Measurements from ENCODE around the gene TMEM151B.
"Not testable (repeated sequence)": the region's sequence is repeated elsewhere in the genome, so short reads cannot be mapped to it uniquely, and the experiment has no call there.

Gene TMEM151B

GRCh38 chr6:44301782-44302564 is 31.7 kb downstream of the TMEM151B start:
- in situ Hi-C loops (cut with MboI; ENCODE audit: low sequenced_read_pairs), result no loop called here

- in situ Hi-C loops (cut with MboI; ENCODE audit: low sequenced_read_pairs), result no loop called here
These were observed 32.6 kb downstream of the TMEM151B start for GRCh38 chr6:44302856-44303255.

GRCh38 chr6:44303842-44304241 is 33.6 kb downstream of the TMEM151B start:
- in situ Hi-C loops (cut with MboI; ENCODE audit: low sequenced_read_pairs), result no loop called here

- in situ Hi-C loops (cut with MboI; ENCODE audit: low sequenced_read_pairs), result no loop called here
These were observed 34.3 kb downstream of the TMEM151B start for GRCh38 chr6:44304282-44305199.

GRCh38 chr6:44305200-44305725 is 35.0 kb downstream of the TMEM151B start:
- in situ Hi-C loops (cut with MboI; ENCODE audit: low sequenced_read_pairs), result no loop called here

- in situ Hi-C loops (cut with MboI; ENCODE audit: low sequenced_read_pairs), result no loop called here
These were observed 36.5 kb downstream of the TMEM151B start for GRCh38 chr6:44306710-44307109.

GRCh38 chr6:44307217-44307616 is 37.0 kb downstream of the TMEM151B start:
- in situ Hi-C loops (cut with MboI; ENCODE audit: low sequenced_read_pairs), result no loop called here

GRCh38 chr6:44309092-44309491 is 38.8 kb downstream of the TMEM151B start:
- in situ Hi-C loops (cut with MboI; ENCODE audit: low sequenced_read_pairs), result no loop called here

GRCh38 chr6:44309631-44310030 is 39.4 kb downstream of the TMEM151B start:
- in situ Hi-C loops (cut with MboI; ENCODE audit: low sequenced_read_pairs), result no loop called here

- in situ Hi-C loops (cut with MboI; ENCODE audit: low sequenced_read_pairs), result no loop called here
These were observed 40.0 kb downstream of the TMEM151B start for GRCh38 chr6:44310241-44310640.

- in situ Hi-C loops (cut with MboI; ENCODE audit: low sequenced_read_pairs), result no loop called here
These were observed 41.1 kb downstream of the TMEM151B start for GRCh38 chr6:44311304-44311703.

GRCh38 chr6:44311767-44312166 is 41.5 kb downstream of the TMEM151B start:
- in situ Hi-C loops (cut with MboI; ENCODE audit: low sequenced_read_pairs), result no loop called here

GRCh38 chr6:44312901-44313788 is 42.9 kb downstream of the TMEM151B start, which contains the start of gene AARS2:
Gene AARS2 (minus strand): TSS chr6:44313347. CDS start chr6:44313323, 24 bp downstream.
- in situ Hi-C loops (cut with MboI; ENCODE audit: low sequenced_read_pairs), result no loop called here

GRCh38 chr6:44314657-44315056 is 44.4 kb downstream of the TMEM151B start:
- in situ Hi-C loops (cut with MboI; ENCODE audit: low sequenced_read_pairs), result not testable (repeated sequence)

- in situ Hi-C loops (cut with MboI; ENCODE audit: low sequenced_read_pairs), result no loop called here
These were observed 45.3 kb downstream of the TMEM151B start for GRCh38 chr6:44315516-44315915.

- in situ Hi-C loops (cut with MboI; ENCODE audit: low sequenced_read_pairs), result no loop called here
These were observed 45.7 kb downstream of the TMEM151B start for GRCh38 chr6:44315951-44316350.

- in situ Hi-C loops (cut with MboI; ENCODE audit: low sequenced_read_pairs), result no loop called here
These were observed 46.2 kb downstream of the TMEM151B start for GRCh38 chr6:44316481-44316880.

- in situ Hi-C loops (cut with MboI; ENCODE audit: low sequenced_read_pairs), result not testable (repeated sequence)
These were observed 46.9 kb downstream of the TMEM151B start for GRCh38 chr6:44317136-44317631.

- in situ Hi-C loops (cut with MboI; ENCODE audit: low sequenced_read_pairs), result no loop called here
These were observed 51.0 kb downstream of the TMEM151B start for GRCh38 chr6:44321210-44321609.

GRCh38 chr6:44327096-44327495 is 56.8 kb downstream of the TMEM151B start:
- in situ Hi-C loops (cut with MboI; ENCODE audit: low sequenced_read_pairs), result no loop called here

Measured in hTERT RPE-1 (cell line).